Stimulated activated CD8-positive, alpha-beta memory T cell treated with anti-CD3 and anti-CD28 coated beads, Interleukin-7, amount 100 ng/mL, for 4 hours (primary cell): ENCODE measurements around the gene PTH2.
"Not testable (repeated sequence)": the region's sequence is repeated elsewhere in the genome, so short reads cannot be mapped to it uniquely, and the experiment has no call there.

Experiments used
- DNase-seq, 2 donors: peaks; one replicate each; pipeline ENCODE4 v3.0.0-alpha.2; 2020; ENCODE audit warnings: low read depth in 2 of 2

Gene PTH2

GRCh38 chr19:49423071-49423984 lies at the start of gene PTH2:
Gene PTH2 (minus strand): TSS chr19:49423441. CDS start chr19:49423339, 102 bp downstream.
- DNase-seq: no peak

GRCh38 chr19:49472936-49473335 lies 49.7 kb upstream of the PTH2 start:
- DNase-seq: no peak

- no peak for DNase-seq
Observed at GRCh38 chr19:49470615-49470978, 47.4 kb upstream of the PTH2 start.

DNA sequence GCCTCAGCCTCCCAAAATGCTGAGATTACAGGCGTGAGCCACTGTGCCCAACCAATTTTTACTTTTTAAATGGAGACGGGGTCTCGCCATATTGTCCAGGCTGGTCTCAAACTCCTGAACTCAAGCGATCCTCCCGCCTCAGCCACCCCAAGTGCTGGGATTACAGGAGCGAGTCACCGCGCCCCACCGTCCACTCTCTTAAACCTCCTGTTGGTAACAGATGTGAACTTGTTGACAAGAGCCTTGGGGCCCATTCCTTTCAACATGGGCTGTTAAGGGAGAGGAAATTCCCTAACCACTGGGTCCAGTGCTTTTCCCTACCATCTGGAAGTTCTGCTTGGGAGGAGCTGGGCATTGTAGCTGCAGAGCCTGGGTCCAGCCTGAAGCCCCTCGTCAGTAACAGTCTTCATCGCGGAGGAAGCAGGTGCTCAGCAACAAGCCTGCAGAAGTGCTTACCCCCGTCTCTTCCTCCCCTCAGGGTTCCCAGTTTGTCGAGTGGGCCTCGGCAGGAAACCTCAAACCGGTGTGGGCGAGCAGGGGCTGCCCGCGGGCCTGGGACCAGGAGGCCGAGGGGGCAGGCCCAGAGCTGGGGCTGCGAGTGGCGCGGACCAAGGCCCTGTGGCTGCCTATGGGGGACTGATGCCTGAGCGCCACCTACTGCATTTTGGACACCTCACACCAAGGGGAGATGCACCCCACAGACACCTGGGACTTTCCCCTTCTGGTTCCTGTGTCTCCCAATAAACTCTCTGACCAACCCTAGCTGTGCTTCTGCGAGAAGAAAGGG lies 46.8 kb upstream of the PTH2 start:
- peak; percentile 60 to 82 for DNase-seq

- peak; percentile 60 to 63 for DNase-seq
Observed at GRCh38 chr19:49468746-49469447, 45.7 kb upstream of the PTH2 start.

GRCh38 chr19:49468199-49468598 lies 45.0 kb upstream of the PTH2 start:
- DNase-seq: no peak

DNA sequence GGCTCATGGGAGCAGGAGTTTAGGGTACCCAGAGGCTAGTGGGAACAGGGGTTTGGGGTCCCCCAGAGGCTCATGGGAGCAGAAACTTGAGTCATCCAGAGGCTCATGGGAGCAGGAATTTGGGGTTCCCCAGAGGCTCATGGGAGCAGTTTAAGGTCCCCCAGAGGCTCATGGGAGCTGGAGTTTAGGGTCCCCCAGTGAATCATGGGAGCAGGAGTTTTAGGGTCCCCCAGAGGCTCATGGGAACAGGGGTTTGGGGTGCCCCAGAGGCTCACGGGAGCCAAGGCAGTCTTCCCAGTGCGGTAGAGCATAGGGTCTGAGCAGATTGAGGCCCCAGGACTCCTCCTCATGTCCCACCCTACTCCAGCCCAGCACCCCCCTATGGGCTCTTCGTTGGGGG lies 42.1 kb upstream of the PTH2 start:
- DNase-seq: no peak

- no peak for DNase-seq
Observed at GRCh38 chr19:49463960-49464740, 40.9 kb upstream of the PTH2 start.

DNA sequence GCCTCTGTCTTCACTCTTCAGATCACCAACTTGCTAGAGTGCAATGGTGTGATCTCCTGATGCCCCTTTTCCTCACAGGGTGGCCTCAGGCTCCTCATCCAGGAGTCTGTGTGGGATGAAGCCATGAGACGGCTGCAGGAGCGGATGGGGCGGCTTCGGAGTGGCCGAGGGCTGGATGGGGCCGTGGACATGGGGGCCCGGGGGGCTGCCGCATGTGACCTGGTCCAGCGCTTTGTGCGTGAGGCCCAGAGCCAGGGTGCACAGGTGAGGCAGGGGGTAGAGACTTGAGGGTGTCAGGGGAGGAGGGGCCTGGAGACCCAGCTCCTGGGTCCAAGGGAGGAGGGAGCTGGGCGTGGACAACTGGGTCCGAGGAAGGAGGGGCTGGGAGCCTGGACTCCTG lies 39.3 kb upstream of the PTH2 start:
- DNase-seq: no peak

GRCh38 chr19:49461656-49462055 lies 38.4 kb upstream of the PTH2 start:
- DNase-seq: no peak

DNA sequence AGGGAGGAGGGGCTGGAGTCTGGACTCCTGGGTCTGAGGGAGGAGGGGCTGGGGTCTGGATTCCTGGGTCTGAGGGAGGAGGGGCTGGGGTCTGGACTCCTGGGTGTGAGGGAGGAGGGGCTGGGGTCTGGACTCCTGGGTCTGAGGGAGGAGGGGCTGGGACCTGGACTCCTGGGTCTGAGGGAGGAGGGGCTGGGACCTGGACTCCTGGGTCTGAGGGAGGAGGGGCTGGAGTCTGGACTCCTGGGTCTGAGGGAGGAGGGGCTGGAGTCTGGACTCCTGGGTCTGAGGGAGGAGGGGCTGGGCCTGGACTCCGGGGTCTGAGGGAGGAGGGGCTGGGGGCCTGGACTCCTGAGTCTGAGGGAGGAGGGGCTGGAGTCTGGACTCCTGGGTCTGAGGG lies 37.9 kb upstream of the PTH2 start:
- not testable (repeated sequence) for DNase-seq

DNA sequence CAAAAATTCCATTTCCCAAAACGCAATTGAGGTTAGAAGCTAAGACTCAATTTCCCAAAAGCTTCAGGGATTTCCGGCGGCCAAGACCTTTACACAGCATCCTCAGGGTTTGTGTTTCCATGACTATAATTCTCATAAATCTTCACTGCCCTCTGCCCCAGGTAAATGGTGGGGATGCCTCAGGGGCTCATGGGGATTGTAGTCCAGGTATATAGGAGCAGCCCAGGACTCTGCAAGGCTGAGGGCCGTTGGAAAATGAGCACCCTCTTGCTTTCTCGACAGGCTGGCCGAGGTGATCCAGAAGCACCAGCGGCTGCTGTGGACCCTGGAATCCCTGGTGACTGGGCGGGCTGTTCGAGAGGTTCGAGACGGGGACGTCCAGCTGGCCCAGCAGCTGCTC lies 36.1 kb upstream of the PTH2 start:
- no peak for DNase-seq

GRCh38 chr19:49458567-49458903 lies 35.3 kb upstream of the PTH2 start:
- DNase-seq: no peak

DNA sequence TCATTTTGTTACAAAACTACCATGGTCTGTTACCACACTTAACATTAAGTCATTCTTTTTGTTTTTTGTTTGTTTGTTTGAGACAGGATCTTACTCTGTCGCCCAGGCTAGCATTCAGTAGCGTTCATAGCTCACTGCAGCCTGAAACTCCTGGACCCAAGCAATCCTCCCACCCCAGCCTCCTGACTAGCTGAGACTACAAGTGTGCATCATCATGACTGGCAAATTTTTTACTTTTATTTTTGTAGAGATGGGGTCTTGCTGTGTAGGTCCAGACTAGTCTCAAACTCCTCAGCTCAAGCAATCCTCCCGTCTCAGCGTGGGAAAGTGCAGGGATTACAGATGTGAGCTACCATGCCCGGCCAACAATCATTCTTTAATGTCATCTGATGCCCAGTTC lies 33.1 kb upstream of the PTH2 start:
- no peak for DNase-seq

- DNase-seq: no peak
Observed at GRCh38 chr19:49455773-49456172, 32.5 kb upstream of the PTH2 start.

- no peak for DNase-seq
Observed at GRCh38 chr19:49453757-49454240, 30.6 kb upstream of the PTH2 start.

DNA sequence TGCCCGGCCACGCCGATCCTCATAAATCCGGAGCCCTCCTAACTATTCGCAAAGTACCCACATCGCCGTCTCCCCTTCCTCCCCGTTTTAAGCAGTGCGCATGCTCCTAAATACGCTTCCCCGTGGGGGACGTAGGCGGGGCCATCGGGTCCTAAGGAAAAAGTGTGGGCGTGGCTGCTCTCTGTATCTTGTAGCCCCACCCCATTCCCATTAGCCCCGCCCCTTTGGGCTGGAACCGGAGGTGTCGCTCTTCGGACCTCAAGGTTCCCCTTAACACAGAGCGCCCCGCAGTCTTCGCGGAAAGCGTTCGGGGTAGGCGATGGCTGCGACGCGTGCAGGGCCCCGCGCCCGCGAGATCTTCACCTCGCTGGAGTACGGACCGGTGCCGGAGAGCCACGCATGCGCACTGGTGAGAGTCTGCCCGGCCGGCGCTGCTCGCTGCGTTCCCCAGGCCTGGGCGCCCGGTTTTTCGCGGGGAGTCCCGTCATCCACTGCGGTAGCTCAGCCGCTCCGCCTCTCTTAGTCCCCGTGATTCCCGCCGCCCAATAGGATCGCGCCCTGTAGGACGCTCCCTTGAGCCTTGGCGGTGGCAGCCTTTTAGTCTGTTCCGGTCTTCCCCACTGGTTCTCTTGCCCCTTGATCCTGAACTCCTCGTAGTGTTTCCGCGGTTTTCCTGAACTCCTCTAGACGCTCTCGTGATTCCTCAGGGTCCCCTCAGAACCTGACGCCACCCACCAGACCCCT lies 29.9 kb upstream of the PTH2 start, which contains the start of gene ALDH16A1:
Gene ALDH16A1 (plus strand): TSS at position 213 of the 744 bp plus-strand sequence. CDS start 107 bp downstream, at position 320.
- peak; percentile 95 to 97 for DNase-seq

DNA sequence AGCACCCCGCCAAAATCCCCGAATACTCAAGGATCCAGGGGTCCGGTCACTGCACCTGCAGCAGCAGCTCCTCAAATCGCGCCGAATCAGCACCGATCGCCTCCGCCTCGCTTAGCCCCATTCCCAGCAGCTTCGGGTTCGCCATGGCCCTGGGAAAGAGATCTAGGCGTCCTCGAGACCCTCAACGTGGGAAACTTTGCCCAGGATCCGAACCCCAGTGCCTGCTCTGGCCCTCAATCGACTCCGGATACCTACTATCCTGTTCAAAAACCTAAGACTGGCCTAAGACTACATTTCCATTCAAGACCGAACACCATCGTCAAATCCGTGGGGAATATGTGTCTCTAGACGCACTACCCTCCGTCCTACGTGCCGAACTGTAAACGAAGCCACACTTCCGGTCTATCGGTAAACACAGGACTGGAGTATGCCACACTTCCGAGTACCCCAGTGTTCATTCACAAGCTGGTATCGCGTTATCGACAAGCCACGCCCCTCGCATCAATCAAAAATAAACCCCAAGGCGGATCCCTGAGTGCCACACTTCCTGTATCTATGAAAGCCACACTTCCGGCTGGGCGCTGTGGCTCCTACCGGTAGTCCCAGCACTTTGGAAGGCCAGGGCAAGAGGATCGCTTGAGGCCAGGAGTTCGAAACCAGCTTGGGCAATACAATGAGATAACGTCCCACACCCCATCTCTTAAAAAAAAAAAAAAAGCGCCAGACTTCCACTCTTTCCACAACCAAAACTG lies 28.4 kb upstream of the PTH2 start, which contains the start of gene PIH1D1:
Gene PIH1D1 (minus strand): TSS at position 385 of the 752 bp plus-strand sequence. CDS start 240 bp downstream, at position 145.
- peak; percentile 90 to 96 for DNase-seq

- DNase-seq: no peak
Observed at GRCh38 chr19:49450405-49450804, 27.2 kb upstream of the PTH2 start.

DNA sequence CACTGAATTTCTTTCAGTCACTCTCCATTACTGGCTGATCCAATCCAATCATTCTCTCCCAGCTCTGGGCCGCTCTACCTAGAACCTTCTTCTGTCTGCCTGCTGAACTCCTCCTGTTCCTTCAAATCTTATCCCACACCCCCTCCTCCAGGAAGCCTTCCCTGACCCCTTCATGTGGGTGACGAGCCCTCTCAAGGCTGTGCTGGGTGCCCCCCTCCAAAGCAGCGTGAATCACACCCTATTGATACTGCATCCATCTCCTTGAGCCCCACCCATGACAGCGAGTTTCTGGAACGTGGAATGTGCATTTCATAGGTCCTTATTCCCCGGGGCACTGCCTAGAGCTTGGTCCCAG lies 25.2 kb upstream of the PTH2 start:
- DNase-seq: no peak
